SK-N-DZ (cell line): ENCODE results near the gene DEGS1. TPM values are rescaled to one million over a fixed set of nuclear protein-coding genes. Genes with fewer than 3 reads are reported as not detected.

Source experiments
- DNase-seq: peaks from one replicate; pipeline ENCODE4 v3.0.0-alpha.2; 2015; ENCODE audit warnings: low spot score
- polyA plus RNA-seq, 2 experiments: library from polyadenylated mRNA; depleted of rRNA; stranded (reverse); fragments of >200 nt; gene quantifications; 2 replicates each; pipeline ENCODE4 v1.2.3, GENCODE V29; 2014

DEGS1 gene
- 52.3 and 52.5 TPM in 2 replicates for polyA plus RNA-seq (2014; cell fraction: cytosol; rRNA removed)
- polyA plus RNA-seq (2014; cell fraction: nucleus; rRNA removed) = 17.2 and 18.6 TPM in 2 replicates

DNA sequence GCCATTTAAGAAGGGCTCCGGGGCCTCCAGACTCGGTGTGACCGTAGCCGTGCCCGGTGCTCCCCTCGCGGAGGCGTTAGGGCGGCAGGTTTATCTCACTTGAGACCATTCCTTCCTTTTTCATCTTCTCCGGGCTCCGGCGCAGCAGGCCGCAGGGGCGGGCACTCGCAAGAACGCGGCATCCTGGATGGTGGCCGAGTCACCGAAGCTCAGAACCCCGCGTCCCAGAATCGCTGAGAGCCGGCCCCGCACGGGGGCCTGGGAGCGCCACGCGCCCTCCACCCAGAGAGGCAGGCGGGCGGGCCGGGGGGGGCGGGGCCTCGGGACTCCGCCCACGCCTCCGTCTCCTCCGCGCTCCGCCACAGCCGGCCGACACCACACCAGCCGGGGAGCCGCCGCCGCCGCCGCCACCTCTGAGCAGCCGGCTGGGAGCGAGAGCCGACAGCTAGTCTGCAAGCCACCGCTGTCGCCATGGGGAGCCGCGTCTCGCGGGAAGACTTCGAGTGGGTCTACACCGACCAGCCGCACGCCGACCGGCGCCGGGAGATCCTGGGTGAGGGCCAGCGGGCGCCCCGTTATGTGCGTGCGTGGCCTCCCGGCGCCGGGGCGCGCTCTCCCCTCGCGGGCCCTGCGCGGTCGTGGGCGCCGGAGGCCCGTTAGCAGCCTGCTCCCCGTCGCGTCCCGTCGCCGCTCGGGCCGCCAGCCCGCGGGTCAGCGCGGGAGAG lies at the start of gene DEGS1:
TSS of gene DEGS1 (plus strand) at position 375 of the 725 bp plus-strand sequence. CDS start at position 472, 97 bp downstream.
- peak; percentile 93 for DNase-seq

DNA sequence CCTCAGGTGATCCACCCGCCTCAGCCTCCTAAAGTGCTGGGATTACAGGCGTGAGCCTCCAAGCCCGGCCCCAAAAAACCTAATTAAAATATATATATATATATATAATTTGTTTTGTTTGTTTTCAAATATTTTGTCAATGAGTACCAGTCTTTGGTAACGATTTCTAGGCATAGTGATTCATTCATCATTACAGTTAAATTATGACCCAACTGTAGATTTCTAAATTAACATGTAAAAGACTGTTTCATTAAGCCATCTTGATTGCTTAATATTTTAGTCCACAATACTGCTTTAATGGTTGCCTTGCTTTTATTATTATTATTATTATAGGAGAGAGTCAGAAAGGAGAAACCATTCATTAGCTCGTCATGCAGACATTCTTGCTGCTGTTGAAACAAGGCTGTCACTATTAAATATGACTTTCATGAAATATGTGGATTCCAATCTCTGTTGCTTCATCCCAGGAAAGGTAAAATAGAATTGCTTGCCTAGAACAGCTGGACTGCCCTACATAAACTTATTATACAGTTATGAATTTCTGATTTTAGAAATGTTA lies 49.2 kb upstream of the DEGS1 start:
- DNase-seq = no peak

DNA sequence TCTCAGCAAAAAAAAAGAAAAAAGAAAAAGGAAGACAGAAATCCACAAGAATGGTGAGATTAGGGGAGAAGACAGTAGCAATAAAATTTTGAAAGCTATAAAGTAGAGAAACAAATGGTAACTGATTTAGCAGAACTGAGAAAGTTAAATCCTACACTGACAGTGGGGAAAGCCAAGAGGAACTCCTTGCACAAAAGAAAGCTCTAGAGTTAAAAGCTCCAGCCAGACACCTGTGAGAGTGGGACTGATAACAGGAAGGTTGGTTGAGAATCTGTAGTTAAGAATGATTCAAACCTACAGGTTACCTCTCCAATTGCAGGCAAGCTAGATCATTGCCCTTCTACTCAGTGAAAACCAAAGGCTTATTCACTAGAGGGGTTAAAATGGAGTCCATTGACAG lies 45.5 kb upstream of the DEGS1 start:
- no peak for DNase-seq

DNA sequence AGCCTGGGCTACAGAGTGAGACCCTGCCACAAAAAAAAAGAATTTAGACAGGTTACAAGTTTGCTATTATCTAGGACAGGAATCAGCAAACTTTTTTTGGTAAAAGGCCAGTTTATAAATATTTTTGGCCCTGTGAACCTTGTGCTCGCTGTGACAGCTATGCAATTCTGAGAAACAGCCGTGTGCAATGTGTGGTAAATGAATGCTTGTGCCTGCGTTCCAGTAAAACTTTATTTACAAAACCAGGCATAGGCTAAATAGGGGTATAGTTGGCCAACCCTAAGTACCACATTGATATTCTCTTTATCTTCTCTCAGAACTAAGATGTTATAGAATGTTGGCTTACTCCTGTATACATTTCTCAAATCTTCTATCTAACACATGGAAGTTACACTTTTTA lies 44.8 kb upstream of the DEGS1 start:
- no peak for DNase-seq

DNA sequence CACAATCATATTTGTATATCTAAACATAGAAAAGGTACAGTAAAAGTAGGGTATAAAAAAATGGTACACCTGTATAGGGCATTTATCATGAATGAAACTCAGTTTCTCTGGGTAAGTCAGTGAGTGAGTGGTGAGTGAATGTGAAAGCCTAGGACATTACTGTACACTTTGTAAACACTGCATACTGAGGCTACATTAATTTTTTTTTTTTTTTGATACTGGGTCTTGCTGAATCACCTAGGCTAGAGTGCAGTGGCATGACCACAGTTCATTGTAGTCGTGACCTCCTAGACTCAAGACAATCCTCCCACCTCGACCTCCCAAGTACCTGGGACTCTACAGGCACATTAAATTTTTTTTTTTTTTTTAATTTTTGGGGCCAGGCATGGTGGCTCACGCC lies 41.3 kb upstream of the DEGS1 start:
- no peak for DNase-seq

- no peak for DNase-seq
Observed at GRCh38 chr1:224149709-224150108, 33.3 kb upstream of the DEGS1 start.

GRCh38 chr1:224151117-224151516 lies 31.9 kb upstream of the DEGS1 start:
- no peak for DNase-seq

- DNase-seq = no peak
Observed at GRCh38 chr1:224157316-224157715, 25.7 kb upstream of the DEGS1 start.

GRCh38 chr1:224159541-224159940 lies 23.5 kb upstream of the DEGS1 start:
- DNase-seq = no peak

- no peak for DNase-seq
Observed at GRCh38 chr1:224160171-224160682, 22.8 kb upstream of the DEGS1 start.

DNA sequence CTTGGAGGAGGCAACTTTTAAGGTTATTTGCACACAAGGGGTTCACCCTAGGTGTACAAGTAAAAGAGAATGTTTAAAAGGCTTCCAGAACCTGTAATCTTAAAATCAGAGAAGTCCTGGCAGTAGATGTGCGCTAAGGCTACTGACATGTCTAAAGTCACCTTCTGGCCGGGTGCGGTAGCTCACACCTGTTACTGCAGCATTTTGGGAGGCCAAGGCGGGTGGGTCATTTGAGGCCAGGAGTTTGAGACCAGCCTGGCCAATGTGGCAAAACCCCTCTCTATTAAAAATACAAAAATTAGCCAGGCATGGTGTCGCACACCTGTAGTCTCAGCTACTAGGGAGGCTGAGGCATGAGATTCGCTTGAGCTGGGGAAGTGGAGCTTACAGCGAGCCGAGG lies 20.3 kb upstream of the DEGS1 start:
- DNase-seq = no peak

DNA sequence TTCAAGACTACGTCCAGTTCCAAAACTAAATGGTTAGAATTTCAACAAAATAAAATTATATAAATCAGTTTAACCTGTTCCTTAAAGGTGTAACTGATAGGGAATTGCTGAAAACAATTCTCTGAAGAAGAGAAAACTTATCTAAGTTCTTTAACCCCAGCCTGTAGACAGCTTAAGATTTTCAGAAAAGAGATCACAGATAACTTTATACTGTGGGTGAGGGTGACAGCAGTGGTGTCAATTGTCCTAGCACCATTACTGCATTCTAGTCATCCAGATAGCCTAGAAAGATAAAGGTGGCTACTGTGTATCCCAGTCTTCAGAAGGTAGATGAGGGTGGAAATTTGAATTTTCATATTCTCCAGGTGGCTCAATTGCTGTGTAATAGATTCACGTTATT lies 19.7 kb upstream of the DEGS1 start:
- DNase-seq = no peak

DNA sequence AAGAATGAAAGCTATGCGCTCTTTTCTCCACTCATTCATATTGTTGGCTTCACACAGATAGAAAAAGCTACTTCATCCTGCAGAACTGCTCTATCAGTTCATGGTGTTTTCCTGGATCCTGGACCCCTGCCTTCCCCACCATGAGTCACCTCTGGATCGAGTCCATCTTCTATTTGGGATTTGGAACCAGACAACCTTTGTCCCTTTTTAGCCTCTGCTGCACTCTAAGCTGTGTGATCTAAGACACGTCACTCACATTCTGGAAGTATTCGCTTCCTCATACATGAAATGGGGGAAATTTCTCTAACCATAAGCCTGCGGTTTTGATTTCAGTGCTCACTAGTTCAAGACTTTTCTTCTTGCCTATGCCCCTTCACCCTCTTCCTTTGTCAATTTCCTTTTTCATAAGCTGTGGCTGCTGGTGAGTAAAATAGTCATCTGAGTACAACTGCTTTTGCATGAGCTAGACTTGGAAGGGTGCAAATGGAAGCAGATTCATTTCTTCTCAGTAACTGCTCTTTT lies 14.1 kb upstream of the DEGS1 start:
- no peak for DNase-seq

DNA sequence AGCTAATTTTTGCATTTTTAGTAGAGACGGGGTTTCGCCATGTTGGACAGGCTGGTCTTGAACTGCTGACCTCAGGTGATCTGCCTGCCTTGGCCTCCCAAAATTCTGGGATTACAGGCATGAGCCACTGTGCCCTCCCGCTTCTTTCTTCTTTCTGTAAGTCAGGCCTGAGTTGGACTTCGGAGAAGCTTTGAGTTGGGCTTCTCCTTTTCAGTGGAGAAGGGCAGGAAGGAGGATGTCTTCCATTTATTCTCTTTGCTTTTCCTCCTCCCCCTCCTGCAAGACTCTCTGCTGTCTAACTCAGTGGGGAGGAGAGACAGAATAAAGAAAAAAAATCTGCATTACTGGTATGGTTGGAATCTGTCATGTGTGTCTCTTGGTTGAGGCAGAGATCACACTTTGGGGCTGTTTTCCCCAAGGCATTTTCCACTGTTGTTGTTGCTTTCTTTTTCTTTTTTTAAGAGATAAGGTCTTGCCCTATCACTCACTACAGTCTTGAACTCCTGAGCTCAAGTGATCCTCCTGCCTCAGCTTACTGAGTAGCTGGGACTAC lies 13.2 kb upstream of the DEGS1 start:
- no peak for DNase-seq

DNA sequence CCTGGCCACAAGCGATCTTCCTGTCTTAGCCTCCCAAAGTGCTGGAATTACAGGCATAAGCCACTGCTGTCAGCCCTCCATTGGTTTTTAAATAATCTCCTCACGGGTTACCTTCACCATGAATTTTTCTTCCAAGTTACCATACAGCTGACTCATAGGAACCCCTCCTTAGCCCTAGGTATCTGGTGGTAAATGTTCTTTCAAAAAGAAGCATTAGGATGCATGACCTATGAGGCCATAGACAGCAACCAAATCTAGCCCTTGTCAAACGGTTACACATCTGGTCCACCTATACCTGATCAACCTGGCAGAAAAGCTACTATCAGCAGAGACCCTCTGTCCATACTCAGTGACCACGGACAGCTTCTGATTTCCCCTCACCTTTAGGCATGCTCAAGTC lies 12.7 kb upstream of the DEGS1 start:
- no peak for DNase-seq

DNA sequence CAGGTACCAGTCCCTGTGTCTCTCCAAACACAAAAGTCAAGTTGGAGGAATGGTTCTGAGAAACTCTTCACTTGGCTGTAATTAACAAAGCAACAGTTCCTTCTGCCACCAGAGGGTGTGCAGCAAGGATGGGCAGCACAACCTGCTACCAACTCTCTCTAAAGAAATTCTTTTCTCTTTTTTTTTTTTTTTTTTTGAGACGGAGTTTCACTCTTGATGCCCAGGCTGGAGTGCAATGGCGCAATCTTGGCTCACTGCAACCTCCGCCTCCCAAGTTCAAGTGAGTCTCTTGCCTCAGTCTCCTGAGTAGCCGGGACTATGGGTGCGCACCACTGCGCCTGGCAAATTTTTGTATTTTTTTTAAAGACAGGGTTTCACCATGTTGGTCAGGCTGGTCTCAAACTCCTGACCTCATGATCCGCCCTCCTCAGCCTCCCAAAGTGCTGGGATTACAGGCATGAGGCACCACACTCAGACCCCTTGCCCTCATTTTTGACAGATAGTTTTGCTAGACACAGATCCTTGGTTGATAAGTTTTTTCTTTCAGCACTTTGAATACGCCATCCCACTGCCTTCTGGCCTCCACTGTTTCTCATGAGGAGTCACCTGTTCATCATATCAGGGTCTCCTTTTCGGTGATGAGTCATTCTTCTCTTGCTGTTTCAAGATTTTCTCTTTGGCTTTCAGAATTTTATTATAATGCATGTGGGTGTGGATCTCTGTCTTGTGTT lies 12.1 kb upstream of the DEGS1 start:
- DNase-seq = no peak

DNA sequence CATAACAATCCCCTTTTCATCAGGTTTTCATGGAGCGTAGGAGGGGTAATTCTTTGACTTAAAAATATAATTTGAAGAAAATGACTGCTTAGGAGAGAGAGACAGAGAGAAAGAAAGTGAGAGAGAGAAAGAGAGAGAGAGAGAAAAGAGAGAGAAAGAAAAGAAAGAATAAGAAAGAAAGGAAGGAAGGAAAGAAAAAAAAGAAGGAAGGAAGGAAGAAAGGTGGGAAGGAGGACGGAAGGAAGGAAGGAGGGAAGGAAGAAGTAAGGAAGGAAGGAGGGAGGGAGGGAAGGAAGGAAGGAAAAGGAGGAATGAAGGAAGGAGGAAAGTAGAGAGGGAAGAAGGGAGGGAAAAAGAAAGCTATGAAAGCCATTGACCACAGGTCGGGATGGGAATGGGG lies 10.8 kb upstream of the DEGS1 start:
- DNase-seq = no peak

- DNase-seq = no peak
Observed at GRCh38 chr1:224173523-224173922, 9.5 kb upstream of the DEGS1 start.

DNA sequence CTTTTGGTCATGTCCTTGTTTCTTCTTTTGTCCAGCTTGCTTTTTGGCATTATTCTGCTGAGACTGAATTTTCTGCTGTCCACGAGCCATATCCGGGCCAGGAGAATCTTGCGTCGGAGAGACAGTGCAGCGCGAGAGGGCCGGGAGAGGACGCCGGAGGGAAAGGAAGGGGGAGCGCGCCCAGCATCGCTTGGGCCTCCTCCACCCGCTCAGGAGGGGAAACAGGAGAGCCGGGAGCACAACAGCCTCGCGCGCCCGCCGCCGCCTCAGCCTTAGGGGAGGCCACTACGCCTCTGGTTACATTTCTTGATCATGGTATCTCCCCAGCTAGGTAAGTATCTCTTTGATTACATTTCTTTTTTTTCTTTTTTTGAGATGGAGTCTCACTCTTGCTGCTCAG lies 7.4 kb upstream of the DEGS1 start:
- peak; percentile 59 for DNase-seq

- no peak for DNase-seq
Observed at GRCh38 chr1:224177356-224177999, 5.6 kb upstream of the DEGS1 start.

DNA sequence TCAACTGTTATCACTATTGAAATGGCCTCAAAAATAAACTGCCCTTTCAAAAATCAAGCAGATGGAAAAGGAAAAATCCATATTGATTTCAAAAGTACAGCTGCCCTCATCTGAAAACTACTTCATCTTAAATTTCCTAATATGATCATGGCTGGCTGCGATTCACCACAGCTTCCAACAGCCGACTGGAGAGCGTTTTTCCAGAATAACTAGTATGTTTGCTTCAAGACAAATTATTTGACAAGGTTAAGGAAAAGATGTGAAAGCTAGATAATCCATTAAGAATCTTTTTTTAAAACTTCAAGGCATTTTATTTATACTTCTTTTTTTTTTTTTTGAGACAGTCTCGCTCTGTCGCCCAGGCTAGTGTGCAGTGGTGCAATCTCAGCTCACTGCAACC lies 4.1 kb upstream of the DEGS1 start:
- no peak for DNase-seq
